SK-N-MC (cell line): ENCODE data around the gene CCDC8.

Source experiments
- EZH2 ChIP-seq: fragments of 200-600 bp; sonication (generic); IDR thresholded peaks from one replicate; pipeline ENCODE4 v1.6.1; 2017; ENCODE audit warnings: antibody characterized with exemption
- FOXP2 ChIP-seq: optimal IDR thresholded peaks from 2 replicates; pipeline ENCODE3; 2011; ENCODE audit warnings: mild to moderate bottlenecking, moderate library complexity; ENCODE audit not compliant: insufficient read depth; ENCODE audit errors: extremely low read length, control extremely low read depth
- POLR2AphosphoS5 ChIP-seq: IDR thresholded peaks from 2 replicates; pipeline ENCODE4 v1.6.1; 2012; ENCODE audit warnings: mild to moderate bottlenecking, low read depth, low read length, borderline replicate concordance

- TF ChIP-seq EZH2 (no peak), FOXP2 (no peak), POLR2AphosphoS5 (peak; percentile 35; the same call in 1 of the 2 replicates)
Measured at GRCh38 chr19:46378268-46378667, 35.1 kb downstream of the CCDC8 start.
